HepG2 (cell line): ENCODE measurements around the gene GIPC2.

Experiments
- ISX ChIP-seq: sonication (generic); formaldehyde crosslinking; conservative IDR thresholded peaks from 2 replicates; pipeline ENCODE4 v1.5.0; 2020; ENCODE audit warnings: missing genetic modification reagents
- ZNF414 ChIP-seq: sonication (generic); formaldehyde crosslinking; IDR thresholded peaks from 2 replicates; pipeline ENCODE4 v1.5.0; 2020; ENCODE audit warnings: missing genetic modification reagents
- ZSCAN12 ChIP-seq: sonication (generic); formaldehyde crosslinking; IDR thresholded peaks from 2 replicates; pipeline ENCODE4 v1.9.0; 2021; ENCODE audit warnings: mild to moderate bottlenecking, missing genetic modification reagents

GRCh38 chr1:78141531-78142231 is 95.9 kb downstream of the GIPC2 start:
- TF ChIP-seq ZSCAN12 (no peak), ZNF414 (CRISPR knock-in tag) (no peak), ISX (CRISPR knock-in tag) (no peak)
